Breast epithelium (tissue), 4 donors: Measurements from ENCODE around the gene TIRAP. TPM values are rescaled to one million over a fixed set of nuclear protein-coding genes. Genes with fewer than 3 reads are reported as not detected.

ENCODE experiments used
- DNase-seq, 2 donors: peaks; one replicate each; pipeline ENCODE4 v3.0.0-alpha.2; 2019; ENCODE audit warnings: low spot score in 2 of 2
- H3K27ac ChIP-seq, 2 donors: fragments of 200-600 bp; sonication (generic) in 1 of 2; one replicate each; pipeline ENCODE4 v1.5.1; 2016 to 2019; ENCODE audit warnings: mild to moderate bottlenecking in 1 of 2
- H3K27me3 ChIP-seq, 2 donors: fragments of 200-600 bp; sonication (generic) in 1 of 2; one replicate each; pipeline versions ENCODE4 v1.5.1 to v1.6.0; 2017 to 2019; ENCODE audit warnings: control low read depth in 1 of 2, mild to moderate bottlenecking in 1 of 2
- H3K36me3 ChIP-seq: fragments of 200-600 bp; one replicate; pipeline ENCODE4 v1.5.1; 2019
- H3K4me1 ChIP-seq, 2 donors: fragments of 200-600 bp; sonication (generic); one replicate each; pipeline ENCODE4 v1.5.1; 2016 to 2019; ENCODE audit warnings: control low read depth in 1 of 2
- H3K4me3 ChIP-seq, 3 donors: fragments of 200-600 bp; sonication (generic); 1 replicate in 2 of 3; 2 replicates in 1 of 3; pipeline ENCODE4 v1.5.1; 2016 to 2019; ENCODE audit warnings: mild to moderate bottlenecking in 3 of 3, moderate library complexity in 2 of 3
- H3K9me3 ChIP-seq, 2 donors: fragments of 200-600 bp; sonication (generic) in 1 of 2; one replicate each; pipeline ENCODE4 v1.5.1; 2016 to 2019; ENCODE audit warnings: control low read depth in 1 of 2
- POLR2A ChIP-seq: fragments of 450-650 bp; IDR thresholded peaks from one replicate; pipeline ENCODE4 v1.6.1; 2016; ENCODE audit warnings: antibody characterized with exemption, mild to moderate bottlenecking, moderate library complexity
- POLR2AphosphoS5 ChIP-seq, 3 donors: sonication (generic); formaldehyde crosslinking; IDR thresholded peaks; one replicate each; pipeline ENCODE4 v1.6.1; 2017; ENCODE audit warnings: antibody characterized with exemption in 3 of 3
- intact Hi-C: fragments of 100-400 bp; cut with DNase I; formaldehyde crosslinking; loops from one replicate; pipeline ENCODE4 v1.15.1; 2023; ENCODE audit warnings: low total_unique reads
- total RNA-seq, 3 donors: library from RNA; depleted of rRNA; stranded (reverse); fragments of >200 nt; gene quantifications; one replicate each; pipeline ENCODE4 v1.1.0, GENCODE V29; 2016
- TF ChIP-seq, protein P1 (sequence below), 3 donors: fragments of 450-650 bp; IDR thresholded peaks; one replicate each; pipeline ENCODE4 v1.5.1; 2016 to 2017; ENCODE audit warnings: antibody characterized with exemption in 3 of 3, mild to moderate bottlenecking in 3 of 3, moderate library complexity in 3 of 3

The TIRAP gene
- total RNA-seq, 3 donors from 2014 or later = 8.9 to 11.1 (median 10.9) TPM

DNA sequence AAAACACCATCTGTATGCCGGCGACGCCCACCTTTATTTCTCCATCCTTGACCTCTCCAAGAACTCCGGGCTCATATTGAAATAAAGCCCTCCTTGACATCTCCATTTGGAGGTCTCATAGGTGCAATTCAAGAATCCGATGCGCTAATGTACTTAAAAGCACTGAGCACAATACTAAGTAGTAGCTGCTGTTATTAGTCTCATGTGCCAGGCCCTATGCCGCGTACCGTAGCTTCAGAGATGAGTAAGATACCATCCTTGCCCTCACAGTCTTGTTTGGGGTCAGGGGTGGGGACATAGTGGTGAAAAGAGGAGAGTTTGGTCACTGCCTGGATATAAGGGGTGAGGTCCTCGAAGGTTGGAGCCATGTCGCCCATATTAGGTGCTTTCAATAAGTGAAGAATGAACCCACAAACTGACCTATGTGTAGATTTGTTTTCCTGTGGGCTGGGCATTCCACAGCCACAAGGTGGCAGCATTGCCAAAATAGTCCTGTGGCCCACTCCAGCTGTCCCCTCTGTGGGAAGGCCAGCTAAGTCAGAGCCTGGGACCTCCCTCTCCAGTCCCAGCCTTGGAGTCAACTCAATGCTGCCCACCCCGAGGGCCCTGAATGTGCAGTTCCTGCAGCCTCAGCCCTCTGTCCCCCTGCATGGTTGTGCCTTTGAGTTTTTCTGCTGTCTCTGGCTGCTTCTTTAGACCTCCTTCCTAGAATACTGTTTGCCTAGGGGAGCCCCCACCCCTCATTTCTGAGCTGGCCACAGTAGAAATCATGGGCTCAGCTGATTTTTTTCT, 27.5 kb downstream of the TIRAP start:
- Histone ChIP-seq H3K9me3 (no peaks in the 10 kb centered on the region), H3K36me3 (no peaks in the 10 kb centered on the region), H3K4me1 (no peaks in the 10 kb centered on the region), H3K27ac (peak overlapping the region in 1 of 2 donors; percentile 38), H3K27me3 (no peaks in the 10 kb centered on the region), H3K4me3 (no peak overlapping the region)
- intact Hi-C loops = no loop called here
- DNase-seq = peak; percentile 50 to 60
- TF ChIP-seq POLR2AphosphoS5 (IDR thresholded peaks at IDR 0.05) (no peak), POLR2A (no peak)
- TF ChIP-seq, protein P1, sequence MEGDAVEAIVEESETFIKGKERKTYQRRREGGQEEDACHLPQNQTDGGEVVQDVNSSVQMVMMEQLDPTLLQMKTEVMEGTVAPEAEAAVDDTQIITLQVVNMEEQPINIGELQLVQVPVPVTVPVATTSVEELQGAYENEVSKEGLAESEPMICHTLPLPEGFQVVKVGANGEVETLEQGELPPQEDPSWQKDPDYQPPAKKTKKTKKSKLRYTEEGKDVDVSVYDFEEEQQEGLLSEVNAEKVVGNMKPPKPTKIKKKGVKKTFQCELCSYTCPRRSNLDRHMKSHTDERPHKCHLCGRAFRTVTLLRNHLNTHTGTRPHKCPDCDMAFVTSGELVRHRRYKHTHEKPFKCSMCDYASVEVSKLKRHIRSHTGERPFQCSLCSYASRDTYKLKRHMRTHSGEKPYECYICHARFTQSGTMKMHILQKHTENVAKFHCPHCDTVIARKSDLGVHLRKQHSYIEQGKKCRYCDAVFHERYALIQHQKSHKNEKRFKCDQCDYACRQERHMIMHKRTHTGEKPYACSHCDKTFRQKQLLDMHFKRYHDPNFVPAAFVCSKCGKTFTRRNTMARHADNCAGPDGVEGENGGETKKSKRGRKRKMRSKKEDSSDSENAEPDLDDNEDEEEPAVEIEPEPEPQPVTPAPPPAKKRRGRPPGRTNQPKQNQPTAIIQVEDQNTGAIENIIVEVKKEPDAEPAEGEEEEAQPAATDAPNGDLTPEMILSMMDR (IDR thresholded peaks at IDR 0.05) = peak; percentile 56 to 79 (median 77)

DNA sequence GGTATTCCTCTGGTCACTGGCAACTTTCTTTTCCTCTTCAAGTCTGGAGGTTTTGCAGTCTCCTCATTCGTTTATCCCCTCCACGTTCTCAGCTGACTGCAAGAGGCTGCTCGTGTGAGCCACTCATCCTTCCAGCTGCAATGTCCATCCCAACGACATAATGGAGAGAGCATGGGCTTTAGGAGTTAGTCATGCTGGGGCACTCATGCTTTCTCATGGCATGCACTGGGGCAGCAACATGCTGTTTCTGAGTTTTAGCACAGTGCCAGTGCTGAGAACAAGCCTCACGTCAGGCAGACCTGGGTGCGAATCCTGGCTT, 28.1 kb downstream of the TIRAP start:
- H3K27ac ChIP-seq = no peak overlapping the region
- no peaks in the 10 kb centered on the region for H3K9me3 ChIP-seq
- H3K27me3 ChIP-seq = no peaks in the 10 kb centered on the region
- intact Hi-C loops = no loop called here
- DNase-seq = no peak
- no peak overlapping the region for H3K4me3 ChIP-seq
- H3K4me1 ChIP-seq = no peaks in the 10 kb centered on the region
- no peak for TF ChIP-seq POLR2A
- TF ChIP-seq, protein P1 (IDR thresholded peaks at IDR 0.05) = no peak
- TF ChIP-seq POLR2AphosphoS5 (IDR thresholded peaks at IDR 0.05) = no peak
- H3K36me3 ChIP-seq = no peaks in the 10 kb centered on the region

DNA sequence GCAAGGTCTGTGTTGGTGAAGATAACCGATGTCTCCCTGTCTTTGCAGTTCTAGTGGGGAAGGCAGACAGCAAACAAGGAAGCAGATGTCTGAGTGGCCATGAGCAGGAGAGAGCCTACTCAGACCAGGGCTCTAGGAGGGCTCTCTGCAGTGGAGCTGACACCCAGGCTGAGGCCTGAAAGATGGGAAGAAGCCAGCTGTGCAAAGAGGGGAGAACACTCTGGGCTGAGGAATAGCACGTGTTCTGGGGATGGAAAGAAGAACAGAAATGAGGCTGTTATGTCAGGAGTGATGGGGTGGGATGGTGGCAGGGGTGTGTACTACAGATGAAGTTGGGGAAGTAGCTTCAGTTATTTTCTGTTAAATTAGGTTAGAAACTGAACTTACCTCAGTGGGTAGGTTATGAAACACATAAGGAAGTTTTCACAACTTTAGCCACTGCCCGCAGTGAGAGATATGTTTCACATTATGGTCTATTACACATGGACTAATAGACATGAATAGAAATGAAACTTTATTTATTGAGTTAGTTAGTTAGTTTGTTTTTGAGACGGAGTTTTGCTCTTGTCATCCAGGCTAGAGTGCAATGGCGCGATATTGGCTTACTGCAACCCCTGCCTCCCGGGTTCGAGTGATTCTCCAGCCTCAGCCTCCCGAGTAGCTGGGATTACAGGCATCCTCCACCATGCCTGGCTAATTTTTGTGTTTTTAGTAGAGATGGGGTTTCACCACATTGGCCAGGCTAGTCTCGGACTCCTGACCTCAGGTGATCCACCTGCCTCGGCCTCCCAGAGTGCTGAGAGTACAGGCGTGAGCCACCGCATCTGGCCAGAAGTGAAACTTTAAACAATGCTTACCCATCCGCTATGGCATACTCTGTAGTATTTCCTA, 28.8 kb downstream of the TIRAP start:
- no peaks in the 10 kb centered on the region for H3K4me1 ChIP-seq

DNA sequence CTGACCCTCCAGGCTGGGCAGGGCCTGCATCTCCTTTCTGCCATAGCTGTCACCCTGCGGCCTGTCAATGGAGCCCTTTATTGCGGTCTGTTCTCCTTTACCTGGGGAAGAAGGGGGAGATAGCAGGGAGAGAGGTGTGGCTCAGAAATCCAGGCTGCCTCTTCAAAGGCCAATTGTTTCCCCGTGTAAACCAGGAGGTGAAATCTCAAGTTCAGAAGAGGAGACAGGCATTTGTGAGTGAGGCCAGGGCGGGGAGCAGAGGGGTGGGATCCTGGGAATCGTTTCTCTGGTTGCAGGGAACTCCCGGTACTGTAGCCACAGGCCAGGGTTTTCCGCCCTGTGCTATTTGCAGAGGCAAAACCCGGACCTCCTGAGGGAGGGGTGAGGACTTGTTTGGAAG, 30.1 kb downstream of the TIRAP start:
- Histone ChIP-seq H3K27ac (peak overlapping the region in 1 of 2 donors; percentile 22), H3K4me3 (no peak overlapping the region), H3K4me1 (no peaks in the 10 kb centered on the region), H3K27me3 (no peaks in the 10 kb centered on the region), H3K36me3 (no peaks in the 10 kb centered on the region), H3K9me3 (no peaks in the 10 kb centered on the region)
- intact Hi-C loops = no loop called here
- DNase-seq = no peak
- TF ChIP-seq POLR2A (no peak), POLR2AphosphoS5 (IDR thresholded peaks at IDR 0.05) (no peak)
- TF ChIP-seq, protein P1 (IDR thresholded peaks at IDR 0.05) = no peak

More for the DNA sequence above, 28.8 kb downstream of the TIRAP start:
- Histone ChIP-seq H3K36me3 (no peaks in the 10 kb centered on the region), H3K27ac (no peak overlapping the region), H3K4me3 (no peak overlapping the region), H3K27me3 (no peaks in the 10 kb centered on the region), H3K9me3 (no peaks in the 10 kb centered on the region)
- intact Hi-C loops = no loop called here
- no peak for DNase-seq
- TF ChIP-seq POLR2AphosphoS5 (IDR thresholded peaks at IDR 0.05) (no peak), POLR2A (no peak)
- TF ChIP-seq, protein P1 (IDR thresholded peaks at IDR 0.05) = no peak

DNA sequence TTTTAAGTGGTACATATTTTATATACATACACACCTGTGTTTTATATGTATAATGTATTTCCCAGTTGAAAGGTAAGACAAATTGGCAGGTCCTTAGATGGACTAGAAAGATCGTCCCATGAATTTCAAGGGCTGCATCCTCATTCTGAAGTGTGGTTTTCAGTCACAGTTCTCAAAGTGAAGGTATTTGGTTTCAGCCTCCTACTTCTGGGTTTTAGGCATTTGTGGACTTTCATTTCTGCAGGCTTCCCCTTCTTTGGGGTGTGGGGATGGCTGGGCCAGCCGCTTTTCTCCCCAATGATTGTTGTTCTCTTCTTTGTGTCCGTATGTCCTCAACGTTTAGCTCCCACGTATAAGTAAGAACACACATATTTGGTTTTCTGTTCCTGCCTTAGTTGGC, 30.9 kb downstream of the TIRAP start:
- DNase-seq = no peak
- H3K9me3 ChIP-seq = no peaks in the 10 kb centered on the region
- no peaks in the 10 kb centered on the region for H3K27me3 ChIP-seq
- no peak overlapping the region for H3K27ac ChIP-seq
- peaks cover under 1% of the 10 kb centered on the region in 2 donors for H3K4me1 ChIP-seq
- no peak overlapping the region for H3K4me3 ChIP-seq
- intact Hi-C loops = no loop called here
- TF ChIP-seq, protein P1 (IDR thresholded peaks at IDR 0.05) = no peak
- TF ChIP-seq POLR2AphosphoS5 (IDR thresholded peaks at IDR 0.05) (no peak), POLR2A (no peak)
- H3K36me3 ChIP-seq = no peaks in the 10 kb centered on the region
